HG03095 (cell line): ENCODE measurements around the gene ULK4.

Experiments used
- ATAC-seq: cut with Tn5 transposase; IDR thresholded peaks from one replicate; pipeline ENCODE4 v1.9.1; 2021; ENCODE audit warnings: moderate library complexity; ENCODE audit not compliant: unreplicated experiment

ULK4 gene

DNA sequence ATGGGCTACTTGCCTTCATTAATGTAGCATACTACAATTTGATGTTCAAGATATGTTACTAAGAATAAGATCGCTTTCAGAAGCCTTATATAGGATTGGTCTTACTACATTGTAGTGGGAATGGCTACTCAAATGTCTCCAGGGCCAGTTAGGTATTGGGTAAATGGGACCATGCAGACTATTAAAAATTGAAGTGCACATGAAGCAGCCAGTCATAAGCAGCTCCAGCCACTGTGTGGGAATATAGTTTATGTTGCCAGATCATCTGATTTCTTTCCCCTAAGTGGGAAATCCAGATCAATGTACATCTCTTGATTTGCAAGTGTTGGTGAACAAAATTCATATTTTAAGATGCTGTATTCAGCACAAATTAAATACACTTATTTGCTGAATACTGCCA is 757.5 kb downstream of the ULK4 start:
- no peak for ATAC-seq

DNA sequence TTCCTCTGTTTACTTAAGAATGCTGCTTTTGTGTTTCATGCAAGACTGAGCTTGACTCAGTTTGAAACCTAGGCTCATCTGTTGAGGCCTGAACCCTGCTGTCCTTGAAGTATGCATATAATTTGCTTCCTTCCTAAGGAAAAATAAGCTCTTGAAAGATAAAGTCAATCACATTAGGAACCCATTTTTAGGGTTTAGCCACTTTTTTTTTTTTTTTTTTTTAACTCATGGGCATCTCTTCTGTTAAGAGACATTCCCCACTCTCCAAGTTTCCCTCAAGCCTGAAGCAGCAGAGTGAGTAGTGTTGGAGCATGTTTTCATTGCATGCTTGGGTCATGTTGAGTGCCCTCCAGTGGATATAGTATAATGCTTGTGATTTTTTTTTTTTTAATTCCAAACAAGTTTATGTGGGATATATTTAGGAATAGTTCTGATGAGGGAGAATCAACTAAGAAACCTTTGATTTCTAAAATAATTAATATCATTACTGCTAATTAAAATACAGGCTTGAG is 759.0 kb downstream of the ULK4 start:
- ATAC-seq: no peak

DNA sequence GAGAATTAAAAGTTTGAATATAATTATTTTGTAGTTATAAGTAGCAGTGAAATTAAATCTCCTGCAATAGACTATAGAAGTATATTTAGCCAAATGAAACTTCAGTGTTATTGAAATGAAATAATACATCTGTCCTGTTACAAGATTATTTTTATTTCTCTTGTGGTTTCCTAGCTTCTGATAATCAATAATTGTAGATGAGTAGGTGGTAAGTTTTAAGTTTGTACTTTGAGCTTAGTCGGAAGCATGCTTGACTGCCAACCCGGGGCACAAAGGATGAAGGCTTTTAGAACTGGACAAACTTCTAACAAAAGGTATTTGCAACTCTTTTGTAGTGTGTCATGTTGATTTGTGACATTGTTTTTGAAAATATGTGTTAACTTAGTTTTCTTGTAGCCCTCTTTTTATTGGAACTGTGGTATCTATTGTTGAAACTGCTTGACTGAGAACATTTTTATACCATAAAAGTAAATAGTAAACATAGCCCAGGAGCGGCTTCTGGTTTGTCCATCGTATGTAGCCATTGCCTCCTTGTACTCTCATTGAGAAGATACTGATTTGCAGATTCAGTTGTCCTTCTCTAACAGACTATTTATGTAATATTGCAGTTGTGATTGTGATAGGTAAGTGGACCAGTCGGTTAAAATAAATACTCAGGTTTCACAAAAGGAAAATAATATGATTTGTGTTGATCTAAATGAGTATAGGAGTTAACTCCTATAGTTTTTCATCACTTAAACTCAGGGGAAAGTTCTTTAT is 759.6 kb downstream of the ULK4 start:
- ATAC-seq: no peak

DNA sequence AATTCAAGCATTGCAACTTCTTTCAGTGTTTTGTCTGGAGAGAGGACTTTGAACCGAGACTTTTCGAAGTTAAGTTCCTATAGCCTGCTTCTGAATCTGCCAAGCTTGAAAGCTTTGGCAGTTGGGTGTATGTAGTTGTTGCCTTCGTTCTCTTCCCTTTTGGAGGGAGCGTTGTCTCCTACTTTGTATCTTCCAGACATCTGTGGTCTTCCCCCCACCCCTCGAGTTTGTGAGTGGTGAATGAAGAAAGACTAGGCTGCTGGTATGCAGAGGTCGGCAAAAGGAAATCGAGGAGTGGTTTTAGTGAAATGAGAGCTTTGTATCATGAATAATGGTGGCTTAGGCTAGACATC is 761.3 kb downstream of the ULK4 start:
- no peak for ATAC-seq

DNA sequence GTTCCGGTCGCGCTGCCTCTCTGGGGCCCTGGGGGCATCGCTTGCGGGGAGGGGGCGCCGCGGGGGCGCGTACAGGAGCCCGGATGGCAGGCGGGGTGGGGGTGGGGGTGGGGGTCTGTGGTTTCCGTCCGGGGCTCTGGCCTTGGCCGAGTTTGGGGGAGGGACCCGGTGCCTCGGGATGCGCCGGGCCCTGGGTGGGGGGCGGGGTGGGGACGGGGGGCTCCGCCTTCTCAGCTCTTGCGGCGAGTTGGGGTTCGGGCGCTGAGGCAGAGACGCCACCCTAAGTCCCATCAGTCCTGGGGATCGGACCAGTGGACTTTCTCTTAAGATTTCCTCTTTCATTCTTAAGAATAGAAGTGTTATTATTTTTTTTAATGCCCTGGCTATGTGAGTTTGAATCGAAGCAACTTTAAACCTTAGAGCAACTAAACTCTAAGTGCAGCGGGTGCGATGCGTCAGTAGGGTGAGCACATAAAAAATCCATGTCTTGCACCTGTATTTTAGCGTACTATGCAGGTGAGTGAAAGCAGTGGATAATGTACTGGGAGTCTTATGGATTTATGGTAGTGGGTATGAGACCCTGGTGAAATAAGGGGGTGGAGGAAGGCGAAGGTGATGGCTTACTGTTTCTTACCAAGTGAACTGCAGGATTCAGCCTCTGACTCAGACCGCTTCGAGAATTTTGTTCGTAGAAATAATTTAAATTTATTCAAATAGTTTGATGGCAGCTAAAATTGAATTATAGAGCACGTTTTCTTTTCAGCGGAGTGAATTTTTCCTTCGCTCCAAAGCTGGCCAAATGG is 761.8 kb downstream of the ULK4 start:
- peak; percentile 13 for ATAC-seq

DNA sequence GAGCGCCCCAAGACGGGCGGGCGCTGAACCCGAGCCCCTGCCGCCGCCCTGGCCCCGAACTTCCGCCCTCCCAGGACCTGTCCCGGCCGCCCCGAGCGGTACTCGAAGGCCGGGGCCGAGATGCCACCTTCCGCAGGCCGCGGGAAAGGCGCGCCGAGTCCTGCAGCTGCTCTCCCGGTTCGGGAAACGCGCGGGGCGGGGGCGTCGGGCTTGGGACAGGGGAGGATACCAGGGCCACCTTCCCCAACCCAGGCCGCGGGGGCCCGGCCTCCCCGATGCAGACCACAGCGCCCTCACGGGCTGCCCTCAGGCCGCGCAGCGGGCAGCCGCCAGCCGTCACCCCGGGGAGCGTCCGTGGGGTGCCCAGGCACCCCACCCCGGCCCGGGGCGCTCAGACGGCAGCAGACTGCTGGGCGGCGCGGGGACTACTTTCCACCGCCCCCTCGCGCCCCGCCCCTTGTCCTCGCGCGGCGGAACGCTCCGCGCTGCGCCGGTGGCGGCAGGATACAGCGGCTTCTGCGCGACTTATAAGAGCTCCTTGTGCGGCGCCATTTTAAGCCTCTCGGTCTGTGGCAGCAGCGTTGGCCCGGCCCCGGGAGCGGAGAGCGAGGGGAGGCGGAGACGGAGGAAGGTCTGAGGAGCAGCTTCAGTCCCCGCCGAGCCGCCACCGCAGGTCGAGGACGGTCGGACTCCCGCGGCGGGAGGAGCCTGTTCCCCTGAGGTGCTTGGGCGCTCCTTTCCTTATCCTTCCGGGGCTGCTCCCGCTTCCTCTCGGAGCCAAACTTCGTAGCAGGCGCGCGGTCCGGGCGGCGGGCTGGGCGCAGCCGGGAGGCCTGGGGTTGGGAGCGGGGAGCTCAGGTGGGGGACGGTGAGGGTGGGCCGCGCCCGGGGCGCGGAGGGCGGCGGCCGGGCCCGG is 762.7 kb downstream of the ULK4 start, which contains the start of gene CTNNB1:
CTNNB1 (plus strand) TSS at position 556 of the 916 bp plus-strand sequence. CDS start 24,564 bp downstream, outside the sequence.
- peak; percentile 68 for ATAC-seq

DNA sequence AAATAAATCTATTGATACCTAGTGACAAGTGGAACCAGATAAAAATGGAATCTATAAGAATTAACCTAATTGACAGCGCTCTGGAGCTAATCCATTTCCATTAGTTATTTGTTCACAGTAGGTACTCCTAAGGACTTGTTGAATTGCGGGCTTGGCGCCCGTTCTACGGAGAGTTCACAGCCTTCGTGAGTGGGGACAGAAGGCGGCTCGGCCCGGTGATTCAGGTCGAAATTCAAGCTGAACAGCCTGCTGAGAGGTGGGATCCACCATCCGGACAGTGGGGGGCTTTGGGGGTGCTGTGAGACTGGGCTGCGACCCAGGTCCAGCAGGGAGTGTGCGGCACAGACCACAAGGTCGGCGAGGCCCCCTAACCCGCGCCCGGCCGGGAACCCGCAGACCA is 763.4 kb downstream of the ULK4 start:
- no peak for ATAC-seq

DNA sequence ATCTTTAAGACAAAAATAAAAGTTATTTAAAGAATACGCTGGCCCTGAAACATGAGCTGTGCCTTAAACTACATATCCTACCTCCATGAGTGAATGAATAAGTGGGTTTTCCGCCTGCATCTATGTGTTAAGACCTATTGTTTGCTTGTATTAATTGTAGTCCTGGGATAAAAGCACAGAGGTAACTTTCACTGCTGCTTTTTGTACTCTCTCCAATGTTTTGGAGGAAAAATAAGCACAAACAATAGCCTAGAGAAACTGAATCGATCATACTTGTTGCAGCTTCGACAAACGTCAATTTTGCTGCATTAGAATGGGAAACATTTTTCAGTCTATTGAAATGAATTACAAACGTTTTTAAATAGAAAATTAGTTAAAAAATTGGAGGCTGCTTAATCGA is 763.9 kb downstream of the ULK4 start:
- ATAC-seq: no peak
